Loucy (cell line): Measurements from ENCODE around the gene TOLLIP.

ENCODE experiments used
- H2AFZ ChIP-seq: fragments of 200-600 bp; sonication (generic); 2 replicates; pipeline ENCODE4 v1.6.0; 2016; ENCODE audit warnings: antibody characterized with exemption, mild to moderate bottlenecking, low read length, moderate library complexity
- H3F3A ChIP-seq: fragments of 200-600 bp; 2 replicates; pipeline ENCODE4 v1.6.0; 2016; ENCODE audit warnings: antibody characterized with exemption, low read depth, mild to moderate bottlenecking
- H3K27me3 ChIP-seq: fragments of 200-600 bp; sonication (generic); 2 replicates; pipeline ENCODE4 v1.6.1; 2014; ENCODE audit warnings: low read length, mild to moderate bottlenecking; ENCODE audit not compliant: insufficient read depth, poor library complexity, severe bottlenecking
- H3K36me3 ChIP-seq: fragments of 200-600 bp; sonication (generic); 2 replicates; pipeline ENCODE4 v1.6.1; 2016; ENCODE audit warnings: low read length; ENCODE audit not compliant: insufficient read depth
- H3K4me1 ChIP-seq: fragments of 200-600 bp; sonication (generic); 2 replicates; pipeline ENCODE4 v1.5.1; 2014; ENCODE audit warnings: low read length, mild to moderate bottlenecking; ENCODE audit not compliant: insufficient read depth, poor library complexity, severe bottlenecking
- H3K4me2 ChIP-seq: fragments of 200-600 bp; sonication (generic); 2 replicates; pipeline ENCODE4 v1.6.0; 2014; ENCODE audit warnings: antibody characterized with exemption, low read length, low read depth, mild to moderate bottlenecking; ENCODE audit not compliant: poor library complexity, severe bottlenecking
- H3K4me3 ChIP-seq: fragments of 200-600 bp; sonication (generic); 2 replicates; pipeline ENCODE4 v1.5.1; 2014; ENCODE audit warnings: low read length, mild to moderate bottlenecking, mixed read lengths; ENCODE audit not compliant: poor library complexity, severe bottlenecking
- H3K79me2 ChIP-seq: fragments of 200-600 bp; sonication (generic); 2 replicates; pipeline ENCODE4 v1.6.1; 2014; ENCODE audit warnings: low read length; ENCODE audit not compliant: insufficient read depth
- H3K9ac ChIP-seq: fragments of 200-600 bp; sonication (generic); 2 replicates; pipeline ENCODE4 v1.6.0; 2014; ENCODE audit warnings: mild to moderate bottlenecking, low read depth, low read length, moderate library complexity; ENCODE audit not compliant: poor library complexity, severe bottlenecking
- H3K9me2 ChIP-seq: fragments of 200-600 bp; sonication (generic); replicated peaks from 2 replicates; pipeline ENCODE4 v1.6.1; 2016; ENCODE audit warnings: low read depth, low read length, mixed read lengths
- H3K9me3 ChIP-seq: fragments of 200-600 bp; sonication (generic); 2 replicates; pipeline ENCODE4 v1.6.1; 2014; ENCODE audit warnings: mild to moderate bottlenecking, antibody characterized with exemption, low read length, low read depth; ENCODE audit not compliant: insufficient read depth
- H4K20me1 ChIP-seq: fragments of 200-600 bp; sonication (generic); 2 replicates; pipeline ENCODE4 v1.6.0; 2014; ENCODE audit warnings: antibody characterized with exemption, low read length, mild to moderate bottlenecking; ENCODE audit not compliant: insufficient read depth, poor library complexity, severe bottlenecking
- CTCF ChIP-seq: fragments of 200-600 bp; sonication (generic); conservative IDR thresholded peaks from 2 replicates; pipeline ENCODE4 v1.5.1; 2014; ENCODE audit warnings: mild to moderate bottlenecking, antibody characterized with exemption, low read length
- EZH2phosphoT487 ChIP-seq: fragments of 200-600 bp; IDR thresholded peaks from 2 replicates; pipeline ENCODE4 v1.6.1; 2018; ENCODE audit warnings: antibody characterized with exemption, mild to moderate bottlenecking, moderate library complexity, borderline replicate concordance

TOLLIP gene

GRCh38 chr11:1303126-1303821, 6.2 kb downstream of the TOLLIP start:
- no peaks in the 10 kb centered on the region for H3F3A ChIP-seq
- H3K4me3 ChIP-seq, result no peak overlapping the region
- no peaks in the 10 kb centered on the region for H3K9me2 ChIP-seq
- H3K27me3 ChIP-seq, result no peaks in the 10 kb centered on the region
- peaks cover 45% of the 10 kb centered on the region for H4K20me1 ChIP-seq
- TF ChIP-seq CTCF, result peak; percentile 47
- no peak for TF ChIP-seq EZH2phosphoT487
- H3K79me2 ChIP-seq, result peaks cover 93% of the 10 kb centered on the region
- no peaks in the 10 kb centered on the region for H3K9me3 ChIP-seq
- no peak overlapping the region for H2AFZ ChIP-seq
- H3K4me1 ChIP-seq, result peaks cover 18% of the 10 kb centered on the region
- H3K9ac ChIP-seq, result no peak overlapping the region
- H3K36me3 ChIP-seq, result no peaks in the 10 kb centered on the region; the same call in 1 of the 2 replicates
- H3K4me2 ChIP-seq, result no peak overlapping the region

GRCh38 chr11:1302461-1303125, 6.8 kb downstream of the TOLLIP start:
- Histone ChIP-seq H3K9me2 (no peaks in the 10 kb centered on the region), H3K4me3 (no peak overlapping the region), H3K79me2 (peaks cover 93% of the 10 kb centered on the region), H3K9ac (no peak overlapping the region), H3K4me1 (peaks cover 11% of the 10 kb centered on the region), H3K36me3 (no peaks in the 10 kb centered on the region; the same call in 1 of the 2 replicates), H3K4me2 (no peak overlapping the region), H3K9me3 (no peaks in the 10 kb centered on the region), H2AFZ (no peak overlapping the region), H3K27me3 (no peaks in the 10 kb centered on the region), H3F3A (no peaks in the 10 kb centered on the region), H4K20me1 (peaks cover 39% of the 10 kb centered on the region)
- TF ChIP-seq CTCF (no peak), EZH2phosphoT487 (no peak)

- Histone ChIP-seq H3K4me2 (no peak overlapping the region), H3F3A (no peaks in the 10 kb centered on the region), H4K20me1 (peaks cover 33% of the 10 kb centered on the region), H3K27me3 (no peaks in the 10 kb centered on the region), H3K4me1 (peaks cover 5% of the 10 kb centered on the region), H2AFZ (no peak overlapping the region), H3K9ac (peak overlapping the region; percentile 29), H3K9me2 (no peaks in the 10 kb centered on the region), H3K36me3 (no peaks in the 10 kb centered on the region; the same call in 1 of the 2 replicates), H3K9me3 (no peaks in the 10 kb centered on the region), H3K4me3 (no peak overlapping the region), H3K79me2 (peaks cover 93% of the 10 kb centered on the region)
- TF ChIP-seq CTCF (no peak), EZH2phosphoT487 (no peak)
Measured at GRCh38 chr11:1302041-1302460, 7.4 kb downstream of the TOLLIP start.
